ENCODE results near the gene INPP5A.
"Not testable (repeated sequence)": the region's sequence is repeated elsewhere in the genome, so short reads cannot be mapped to it uniquely, and the experiment has no call there.

Gene INPP5A

GRCh38 chr10:132664883-132665282 is 127.3 kb downstream of the INPP5A start:
- DNase-seq, result no peak

GRCh38 chr10:132665946-132666704 is 128.5 kb downstream of the INPP5A start:
- no peak for DNase-seq

GRCh38 chr10:132666705-132667341 is 129.2 kb downstream of the INPP5A start:
- DNase-seq, result no peak

- no peak for DNase-seq
Observed at GRCh38 chr10:132667342-132668047, 129.9 kb downstream of the INPP5A start.

GRCh38 chr10:132668048-132668394 is 130.4 kb downstream of the INPP5A start:
- DNase-seq, result no peak

GRCh38 chr10:132669208-132669861 is 131.7 kb downstream of the INPP5A start:
- DNase-seq, result no peak

GRCh38 chr10:132670546-132671227 is 133.1 kb downstream of the INPP5A start:
- no peak for DNase-seq

- DNase-seq, result no peak
Observed at GRCh38 chr10:132671228-132672154, 133.9 kb downstream of the INPP5A start.

GRCh38 chr10:132673746-132674145 is 136.2 kb downstream of the INPP5A start:
- not testable (repeated sequence) for DNase-seq

GRCh38 chr10:132674311-132674710 is 136.7 kb downstream of the INPP5A start:
- no peak for DNase-seq

- DNase-seq, result no peak
Observed at GRCh38 chr10:132675031-132675740, 137.6 kb downstream of the INPP5A start.

- no peak for DNase-seq
Observed at GRCh38 chr10:132676193-132676891, 138.8 kb downstream of the INPP5A start.

GRCh38 chr10:132677096-132677472 is 139.5 kb downstream of the INPP5A start:
- no peak for DNase-seq

GRCh38 chr10:132677473-132678227 is 140.1 kb downstream of the INPP5A start:
- DNase-seq, result no peak

GRCh38 chr10:132678436-132679216 is 141.0 kb downstream of the INPP5A start:
- no peak for DNase-seq

- no peak for DNase-seq
Observed at GRCh38 chr10:132679217-132679595, 141.6 kb downstream of the INPP5A start.

GRCh38 chr10:132679640-132680039 is 142.1 kb downstream of the INPP5A start:
- no peak for DNase-seq

- not testable (repeated sequence) for DNase-seq
Observed at GRCh38 chr10:132680741-132681140, 143.2 kb downstream of the INPP5A start.

Measured in NCI-H2107 (cell line).